WI38 (cell line): ENCODE measurements around the gene BCL11A.

Experiments used
- H3K4me3 ChIP-seq: 2 replicates; pipeline ENCODE4 v1.5.1; 2011; ENCODE audit warnings: low read depth, mild to moderate bottlenecking, control low read depth, low read length
- CTCF ChIP-seq: IDR thresholded peaks from 2 replicates; pipeline ENCODE4 v1.5.1; 2012; ENCODE audit warnings: low read depth, mild to moderate bottlenecking, control low read depth, low read length

BCL11A gene

GRCh38 chr2:60513191-60513590 is 40.3 kb downstream of the BCL11A start:
- TF ChIP-seq CTCF: no peak
- no peak overlapping the region for H3K4me3 ChIP-seq

- no peak for TF ChIP-seq CTCF
- no peak overlapping the region for H3K4me3 ChIP-seq
Observed at GRCh38 chr2:60512641-60513040, 40.8 kb downstream of the BCL11A start.

DNA sequence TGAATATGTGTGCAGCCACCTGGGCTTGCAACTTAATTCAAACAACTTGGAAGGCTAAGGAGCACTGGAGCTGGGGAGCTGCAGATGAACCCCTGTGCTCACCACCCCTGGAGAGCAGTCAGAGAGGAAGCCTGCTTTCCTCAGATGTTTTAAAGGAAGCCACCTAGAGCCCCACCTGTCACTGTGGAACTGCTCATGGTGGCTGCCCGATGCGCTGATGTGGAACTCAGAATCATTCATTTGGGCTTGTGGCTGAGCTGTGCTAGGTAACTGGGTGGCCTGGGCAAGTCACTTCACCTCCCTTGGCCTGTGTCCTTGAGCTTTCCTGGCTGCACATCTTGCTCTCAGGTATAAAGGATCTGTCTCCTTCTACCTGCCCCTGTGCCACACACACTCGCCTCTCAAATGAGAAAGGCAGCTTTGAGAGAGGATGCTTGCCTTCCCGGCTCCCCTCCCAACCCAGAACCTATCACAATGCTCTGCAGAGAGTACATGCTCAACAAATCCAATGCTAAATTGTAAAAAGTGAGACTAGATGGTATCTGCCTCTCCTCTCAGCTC is 41.3 kb downstream of the BCL11A start:
- no peak overlapping the region for H3K4me3 ChIP-seq
- TF ChIP-seq CTCF: no peak

- no peak for TF ChIP-seq CTCF
Observed at GRCh38 chr2:60510713-60511112, 42.7 kb downstream of the BCL11A start.

DNA sequence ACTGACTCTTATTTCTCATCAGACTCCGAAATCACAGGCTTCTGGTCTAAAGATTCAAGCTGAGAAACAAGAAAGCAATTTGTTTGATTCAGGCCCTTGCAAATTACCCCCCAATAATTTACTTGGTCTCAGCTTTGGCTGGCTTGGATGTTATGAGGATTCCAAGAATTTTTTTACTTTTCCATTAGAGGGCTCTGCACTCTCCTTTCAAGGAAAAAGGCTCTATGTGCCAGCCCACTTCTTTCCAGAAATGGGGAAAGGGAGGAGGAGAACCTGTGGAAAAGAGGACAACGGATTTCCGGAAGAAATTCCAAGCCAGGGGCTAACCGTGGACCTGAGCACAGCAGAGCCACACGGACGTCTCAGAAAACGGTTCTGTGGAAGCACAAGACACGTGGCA is 44.4 kb downstream of the BCL11A start:
- TF ChIP-seq CTCF: no peak
- no peak overlapping the region for H3K4me3 ChIP-seq

More at GRCh38 chr2:60510713-60511112, 42.7 kb downstream of the BCL11A start:
- no peak overlapping the region for H3K4me3 ChIP-seq

- no peak overlapping the region for H3K4me3 ChIP-seq
- TF ChIP-seq CTCF: no peak
Observed at GRCh38 chr2:60508339-60508917, 45.0 kb downstream of the BCL11A start.

GRCh38 chr2:60507211-60507965 is 46.1 kb downstream of the BCL11A start:
- no peak overlapping the region for H3K4me3 ChIP-seq
- TF ChIP-seq CTCF: no peak
